Measurements from ENCODE around the gene ZNF519.

The ZNF519 gene

DNA sequence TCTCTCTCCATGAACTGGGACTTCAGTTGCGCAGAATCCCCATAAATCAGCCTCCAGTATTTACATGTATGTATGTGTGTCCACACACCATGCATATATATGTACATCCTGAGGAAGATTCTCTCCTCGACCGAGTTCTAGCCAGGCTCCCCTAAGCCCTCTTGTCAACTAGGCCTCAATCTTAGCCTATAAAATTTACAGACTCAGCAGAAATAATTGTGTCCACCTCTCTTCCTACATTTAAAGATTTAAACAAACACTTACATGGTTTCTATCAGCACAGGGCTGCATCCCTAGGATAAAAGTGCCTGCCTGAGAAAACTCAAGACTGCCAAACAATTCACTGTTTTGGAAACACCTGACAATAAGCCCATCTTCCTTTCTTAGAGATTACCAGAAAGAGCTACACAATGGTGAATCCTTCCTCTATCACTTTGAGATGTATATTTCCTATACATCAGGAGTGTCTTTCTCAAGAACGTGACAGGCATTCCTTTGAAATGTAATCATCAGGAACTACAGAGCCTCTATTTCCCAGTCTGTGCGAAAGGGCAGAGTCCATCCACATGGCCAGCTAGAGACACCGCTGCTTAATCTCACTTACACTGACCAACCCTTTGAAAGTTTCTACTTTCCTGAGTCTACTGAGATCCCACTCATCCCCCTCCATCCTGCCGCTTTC is 39.5 kb downstream of the ZNF519 start:
- no peak for DNase-seq

- DNase-seq = no peak
Observed at GRCh38 chr18:14089781-14090180, 42.5 kb downstream of the ZNF519 start.

- DNase-seq = no peak
Observed at GRCh38 chr18:14089191-14089590, 43.0 kb downstream of the ZNF519 start.

- no peak for DNase-seq
Observed at GRCh38 chr18:14086458-14087231, 45.6 kb downstream of the ZNF519 start.

DNA sequence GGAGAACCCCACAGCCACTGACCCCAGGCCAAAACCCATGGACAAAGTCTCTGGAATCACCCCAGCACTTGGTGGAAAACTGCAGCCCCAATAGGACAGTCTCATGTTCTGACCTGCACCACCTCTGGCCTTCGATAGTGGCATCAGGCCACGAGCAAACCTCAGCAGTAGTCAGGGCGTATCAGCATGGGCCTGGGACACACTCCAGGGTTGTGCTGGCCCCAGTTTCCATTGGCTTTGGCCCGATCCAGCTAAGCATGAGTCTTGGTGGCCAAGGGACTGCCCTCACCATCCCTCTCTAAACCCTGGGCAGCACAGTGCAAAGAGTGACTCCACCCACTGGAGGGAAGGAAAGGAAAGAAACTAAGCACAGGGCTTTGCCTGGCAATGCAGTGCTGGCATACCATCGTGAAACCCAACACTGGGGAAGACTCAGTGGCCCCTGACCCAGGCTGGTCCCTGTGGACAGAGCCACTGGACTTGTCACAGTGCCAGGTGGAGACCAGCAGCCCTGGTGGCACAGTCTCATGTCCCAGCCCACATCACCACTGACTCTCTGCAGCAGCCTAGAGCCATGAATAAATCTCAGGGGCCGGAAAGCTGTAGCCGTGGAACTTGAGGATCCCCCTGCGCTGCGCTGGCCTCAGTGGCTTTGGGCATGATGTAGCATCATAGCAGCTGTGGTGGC is 46.3 kb downstream of the ZNF519 start:
- no peak for DNase-seq

DNA sequence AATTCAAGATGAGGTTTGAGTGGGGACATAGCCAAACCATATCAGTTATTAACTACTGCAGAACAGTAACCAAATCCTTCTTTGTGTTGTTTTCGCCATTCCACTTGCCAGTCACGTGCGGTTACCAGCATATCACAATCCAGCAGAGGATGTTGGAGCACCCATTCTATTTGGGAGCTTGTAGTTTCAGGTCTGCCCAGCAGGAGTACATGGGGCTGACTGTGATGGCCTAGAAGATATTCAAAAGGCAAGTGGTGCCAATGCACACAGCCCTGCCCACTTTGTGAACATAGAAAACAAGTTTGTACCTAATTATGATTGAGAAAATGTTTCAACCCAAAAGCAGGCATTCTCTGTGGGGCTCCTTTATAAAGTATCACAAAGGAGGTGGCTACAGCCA is 57.0 kb downstream of the ZNF519 start:
- no peak for DNase-seq

GRCh38 chr18:14074187-14074586 is 58.0 kb downstream of the ZNF519 start:
- DNase-seq = no peak

GRCh38 chr18:14053661-14054060 is 78.6 kb downstream of the ZNF519 start:
- DNase-seq = no peak

Data from activated CD4-positive, alpha-beta T cell treated with anti-CD3 and anti-CD28 coated beads for 1 hour (primary cell).